ENCODE results near the gene NUP50.
"Not testable (repeated sequence)": the region's sequence is repeated elsewhere in the genome, so short reads cannot be mapped to it uniquely, and the experiment has no call there.

Gene NUP50

GRCh38 chr22:45190202-45190872, 26.6 kb downstream of the NUP50 start:
- no peak for TF ChIP-seq JUND (IDR thresholded peaks at IDR 0.05; ENCODE audit: low read depth)
- in situ Hi-C loops (cut with HindIII; ENCODE audit: low pct_unique_long_range_greater_than_20kb, low sequenced_read_pairs) = no loop called here
- no peak for DNase-seq (ENCODE audit: low read depth in 1 of 2, low spot score in 1 of 2)

GRCh38 chr22:45191746-45192145, 28.0 kb downstream of the NUP50 start:
- in situ Hi-C loops (cut with HindIII; ENCODE audit: low pct_unique_long_range_greater_than_20kb, low sequenced_read_pairs) = not testable (repeated sequence)

GRCh38 chr22:45192701-45193187, 29.0 kb downstream of the NUP50 start:
- no peak for TF ChIP-seq JUND (IDR thresholded peaks at IDR 0.05; ENCODE audit: low read depth)
- no peak for DNase-seq (ENCODE audit: low read depth in 1 of 2, low spot score in 1 of 2)
- in situ Hi-C loops (cut with HindIII; ENCODE audit: low pct_unique_long_range_greater_than_20kb, low sequenced_read_pairs) = no loop called here

More at GRCh38 chr22:45191746-45192145, 28.0 kb downstream of the NUP50 start:
- not testable (repeated sequence) for DNase-seq (ENCODE audit: low read depth in 1 of 2, low spot score in 1 of 2)

- TF ChIP-seq JUND (IDR thresholded peaks at IDR 0.05; ENCODE audit: low read depth) = no peak
- no peak for DNase-seq (ENCODE audit: low read depth in 1 of 2, low spot score in 1 of 2)
- in situ Hi-C loops (cut with HindIII; ENCODE audit: low pct_unique_long_range_greater_than_20kb, low sequenced_read_pairs) = no loop called here
These were observed 31.0 kb downstream of the NUP50 start for GRCh38 chr22:45194686-45195085.

GRCh38 chr22:45195616-45196015, 31.9 kb downstream of the NUP50 start:
- no peak for DNase-seq (ENCODE audit: low read depth in 1 of 2, low spot score in 1 of 2)
- no peak for TF ChIP-seq JUND (IDR thresholded peaks at IDR 0.05; ENCODE audit: low read depth)
- in situ Hi-C loops (cut with HindIII; ENCODE audit: low pct_unique_long_range_greater_than_20kb, low sequenced_read_pairs) = no loop called here

- TF ChIP-seq JUND (IDR thresholded peaks at IDR 0.05; ENCODE audit: low read depth) = no peak
- in situ Hi-C loops (cut with HindIII; ENCODE audit: low pct_unique_long_range_greater_than_20kb, low sequenced_read_pairs) = no loop called here
- DNase-seq (ENCODE audit: low read depth in 1 of 2, low spot score in 1 of 2) = no peak
These were observed 32.6 kb downstream of the NUP50 start for GRCh38 chr22:45196308-45196707.

GRCh38 chr22:45196926-45197605, 33.3 kb downstream of the NUP50 start:
- DNase-seq (ENCODE audit: low read depth in 1 of 2, low spot score in 1 of 2) = no peak
- in situ Hi-C loops (cut with HindIII; ENCODE audit: low pct_unique_long_range_greater_than_20kb, low sequenced_read_pairs) = no loop called here
- no peak for TF ChIP-seq JUND (IDR thresholded peaks at IDR 0.05; ENCODE audit: low read depth)

- in situ Hi-C loops (cut with HindIII; ENCODE audit: low pct_unique_long_range_greater_than_20kb, low sequenced_read_pairs) = no loop called here
- TF ChIP-seq JUND (IDR thresholded peaks at IDR 0.05; ENCODE audit: low read depth) = no peak
These were observed 34.1 kb downstream of the NUP50 start for GRCh38 chr22:45197606-45198462.

GRCh38 chr22:45198463-45198795, 34.7 kb downstream of the NUP50 start:
- peak; percentile 75 to 91 for DNase-seq (ENCODE audit: low read depth in 1 of 2, low spot score in 1 of 2)
- TF ChIP-seq JUND (IDR thresholded peaks at IDR 0.05; ENCODE audit: low read depth) = no peak
- in situ Hi-C loops (cut with HindIII; ENCODE audit: low pct_unique_long_range_greater_than_20kb, low sequenced_read_pairs) = no loop called here

More at GRCh38 chr22:45197606-45198462, 34.1 kb downstream of the NUP50 start:
- peak; percentile 43 to 81 for DNase-seq (ENCODE audit: low read depth in 1 of 2, low spot score in 1 of 2)

- in situ Hi-C loops (cut with HindIII; ENCODE audit: low pct_unique_long_range_greater_than_20kb, low sequenced_read_pairs) = no loop called here
- no peak for TF ChIP-seq JUND (IDR thresholded peaks at IDR 0.05; ENCODE audit: low read depth)
- DNase-seq (ENCODE audit: low read depth in 1 of 2, low spot score in 1 of 2) = no peak
These were observed 36.0 kb downstream of the NUP50 start for GRCh38 chr22:45199723-45200122.

- DNase-seq (ENCODE audit: low read depth in 1 of 2, low spot score in 1 of 2) = no peak
- TF ChIP-seq JUND (IDR thresholded peaks at IDR 0.05; ENCODE audit: low read depth) = no peak
- in situ Hi-C loops (cut with HindIII; ENCODE audit: low pct_unique_long_range_greater_than_20kb, low sequenced_read_pairs) = no loop called here
These were observed 36.5 kb downstream of the NUP50 start for GRCh38 chr22:45200230-45200629.

- no peak for TF ChIP-seq JUND (IDR thresholded peaks at IDR 0.05; ENCODE audit: low read depth)
- in situ Hi-C loops (cut with HindIII; ENCODE audit: low pct_unique_long_range_greater_than_20kb, low sequenced_read_pairs) = no loop called here
- DNase-seq (ENCODE audit: low read depth in 1 of 2, low spot score in 1 of 2) = peak in 1 of 2 experiments; percentile 79
These were observed 37.3 kb downstream of the NUP50 start for GRCh38 chr22:45200860-45201511.

Measured in T47D (cell line).